ENCODE measurements around the gene CAPS. TPM values are rescaled to one million over a fixed set of nuclear protein-coding genes. Genes with fewer than 3 reads are reported as not detected.
A peak's percentile ranks its signal among the peaks of the same experiment; 100 is the strongest.
"Not testable (repeated sequence)": the region's sequence is repeated elsewhere in the genome, so short reads cannot be mapped to it uniquely, and the experiment has no call there.

The CAPS gene
- total and polyA plus RNA-seq, 7 donors = 3.6 to 18.6 (median 8.4) TPM

DNA sequence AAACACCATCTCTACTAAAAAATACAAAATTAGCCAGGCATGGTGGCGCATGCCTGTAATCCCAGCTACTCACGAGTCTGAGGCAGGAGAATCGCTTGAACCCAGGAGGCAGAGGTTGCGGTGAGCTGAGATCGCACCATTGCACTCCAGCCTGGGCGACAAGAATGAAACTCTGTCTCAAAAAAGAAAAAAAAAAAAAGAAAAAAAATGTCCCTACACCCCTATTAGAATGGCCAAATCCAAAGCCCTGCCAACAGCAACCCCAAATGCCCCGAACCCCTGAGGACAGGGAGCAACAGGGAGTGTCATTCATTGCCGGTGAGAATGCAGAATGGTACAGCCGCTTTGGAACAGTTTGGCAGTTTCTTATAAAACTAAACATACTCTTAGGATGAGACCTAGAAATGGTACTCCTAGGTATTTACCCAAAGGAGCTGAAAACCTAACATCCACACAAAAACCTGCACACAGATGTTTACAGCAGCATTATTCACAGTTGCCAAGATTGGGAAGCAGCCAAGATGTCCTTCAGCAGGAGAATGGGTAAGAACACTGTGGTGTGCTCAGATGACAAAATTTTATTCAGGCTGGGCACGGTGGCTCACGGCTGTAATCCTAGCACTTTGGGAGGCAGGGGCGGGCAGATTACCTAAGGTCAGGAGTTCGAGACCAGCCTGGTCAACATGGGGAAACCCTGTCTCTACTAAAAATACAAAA, 30.7 kb upstream of the CAPS start:
- H3K9me3 ChIP-seq; H3K27me3 ChIP-seq; H3K36me3 ChIP-seq; intact Hi-C loops (cut with DNase I); H3K4me3 ChIP-seq; DNase-seq: not testable (repeated sequence)
- Histone ChIP-seq H3K4me1 (peaks cover 0 to 54% (median 37%) of the 10 kb centered on the region in 4 donors), H3K27ac (peak overlapping the region; percentile 56 to 94 (median 84))
- peak in 1 of 4 donors; percentile 1 for TF ChIP-seq POLR2AphosphoS5 (IDR thresholded peaks at IDR 0.05)
- WGBS, 2 donors = 61 to 80% methylated on average over 13 of the region's 13 CpGs

- peak overlapping the region in 3 of 4 donors; percentile 79 to 94 (median 88) for H3K27ac ChIP-seq
- DNase-seq; intact Hi-C loops (cut with DNase I); H3K9me3 ChIP-seq; H3K27me3 ChIP-seq; H3K4me3 ChIP-seq; H3K36me3 ChIP-seq: not testable (repeated sequence)
- peaks cover 0 to 49% (median 33%) of the 10 kb centered on the region in 4 donors for H3K4me1 ChIP-seq
- WGBS, 2 donors = 82 to 86% methylated on average over 11 of the region's 11 CpGs
Observed at GRCh38 chr19:5884065-5884811, 29.8 kb upstream of the CAPS start.

GRCh38 chr19:5889288-5889971, 24.6 kb upstream of the CAPS start:
- peak overlapping the region; percentile 63 to 87 (median 78) for H3K27ac ChIP-seq
- intact Hi-C loops (cut with DNase I) = no loop called here
- 47 to 61% methylated on average over 17 of the region's 17 CpGs for WGBS, 2 donors
- H3K4me3 ChIP-seq = no peak overlapping the region
- peaks cover 0 to 5% (median 0%) of the 10 kb centered on the region in 4 donors for H3K36me3 ChIP-seq
- H3K9me3 ChIP-seq = no peaks in the 10 kb centered on the region
- no peaks in the 10 kb centered on the region for H3K27me3 ChIP-seq
- TF ChIP-seq, protein P1, sequence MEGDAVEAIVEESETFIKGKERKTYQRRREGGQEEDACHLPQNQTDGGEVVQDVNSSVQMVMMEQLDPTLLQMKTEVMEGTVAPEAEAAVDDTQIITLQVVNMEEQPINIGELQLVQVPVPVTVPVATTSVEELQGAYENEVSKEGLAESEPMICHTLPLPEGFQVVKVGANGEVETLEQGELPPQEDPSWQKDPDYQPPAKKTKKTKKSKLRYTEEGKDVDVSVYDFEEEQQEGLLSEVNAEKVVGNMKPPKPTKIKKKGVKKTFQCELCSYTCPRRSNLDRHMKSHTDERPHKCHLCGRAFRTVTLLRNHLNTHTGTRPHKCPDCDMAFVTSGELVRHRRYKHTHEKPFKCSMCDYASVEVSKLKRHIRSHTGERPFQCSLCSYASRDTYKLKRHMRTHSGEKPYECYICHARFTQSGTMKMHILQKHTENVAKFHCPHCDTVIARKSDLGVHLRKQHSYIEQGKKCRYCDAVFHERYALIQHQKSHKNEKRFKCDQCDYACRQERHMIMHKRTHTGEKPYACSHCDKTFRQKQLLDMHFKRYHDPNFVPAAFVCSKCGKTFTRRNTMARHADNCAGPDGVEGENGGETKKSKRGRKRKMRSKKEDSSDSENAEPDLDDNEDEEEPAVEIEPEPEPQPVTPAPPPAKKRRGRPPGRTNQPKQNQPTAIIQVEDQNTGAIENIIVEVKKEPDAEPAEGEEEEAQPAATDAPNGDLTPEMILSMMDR (IDR thresholded peaks at IDR 0.05) = peak in 1 of 4 experiments; percentile 12
- peak in 3 of 4 donors; percentile 54 to 77 (median 67) for TF ChIP-seq POLR2AphosphoS5 (IDR thresholded peaks at IDR 0.05)
- TF ChIP-seq POLR2A (IDR thresholded peaks at IDR 0.05) = no peak
- TF ChIP-seq EP300 (IDR thresholded peaks at IDR 0.05) = peak in 2 of 4 donors; percentile 64 to 72
- H3K4me1 ChIP-seq = peaks cover 0 to 40% (median 35%) of the 10 kb centered on the region in 4 donors
- no peak for DNase-seq

DNA sequence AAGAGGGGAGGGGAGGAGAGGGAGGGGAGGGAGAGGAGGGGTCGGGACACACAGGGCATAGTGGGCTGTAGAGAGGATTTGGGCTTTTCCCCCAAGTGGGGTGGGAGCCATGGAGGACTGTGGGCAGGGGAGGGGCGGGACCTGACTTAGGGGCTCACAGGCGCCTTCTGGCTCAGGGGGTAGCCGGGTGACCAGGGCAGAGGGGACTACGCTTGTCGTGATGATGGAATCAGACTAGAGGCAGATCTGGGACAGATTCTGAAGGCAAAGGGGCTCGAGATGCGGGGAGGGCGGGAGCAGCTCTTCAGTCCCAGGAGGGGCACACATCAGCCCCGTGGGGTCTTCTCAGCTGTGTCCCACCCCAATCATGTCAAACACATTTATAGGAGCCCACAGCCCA, 24.0 kb upstream of the CAPS start:
- Histone ChIP-seq H3K27me3 (no peaks in the 10 kb centered on the region), H3K9me3 (no peaks in the 10 kb centered on the region), H3K4me3 (no peak overlapping the region), H3K27ac (peak overlapping the region; percentile 63 to 87 (median 78)), H3K36me3 (peaks cover 0 to 12% (median under 1%) of the 10 kb centered on the region in 4 donors), H3K4me1 (peaks cover 0 to 38% (median 35%) of the 10 kb centered on the region in 4 donors)
- TF ChIP-seq, protein P1 (IDR thresholded peaks at IDR 0.05) = no peak
- TF ChIP-seq POLR2A (IDR thresholded peaks at IDR 0.05) (no peak), EP300 (IDR thresholded peaks at IDR 0.05) (no peak)
- 44 to 61% methylated on average over 10 of the region's 10 CpGs for WGBS, 2 donors
- DNase-seq = no peak
- intact Hi-C loops (cut with DNase I) = loop anchor here (2.0 kb wide), 1 partner anchor 61 kb away; no protein-coding TSS in a partner anchor

- intact Hi-C loops (cut with DNase I) = loop anchor here (2.0 kb wide), 1 partner anchor 63 kb away; no protein-coding TSS in a partner anchor
- DNase-seq = no peak
- H3K27me3 ChIP-seq = no peaks in the 10 kb centered on the region
- peak overlapping the region in 2 of 4 donors; percentile 83 to 87 for H3K27ac ChIP-seq
- peaks cover 0 to 38% (median 35%) of the 10 kb centered on the region in 4 donors for H3K4me1 ChIP-seq
- H3K4me3 ChIP-seq = no peak overlapping the region
- 44 to 67% methylated on average over 4 of the region's 4 CpGs for WGBS, 2 donors
- TF ChIP-seq, protein P1 (IDR thresholded peaks at IDR 0.05) = no peak
- peak in 1 of 4 donors; percentile 33 for TF ChIP-seq POLR2AphosphoS5 (IDR thresholded peaks at IDR 0.05)
- H3K36me3 ChIP-seq = peaks cover 6 to 26% (median 10%) of the 10 kb centered on the region in 4 donors
- no peaks in the 10 kb centered on the region for H3K9me3 ChIP-seq
Observed at GRCh38 chr19:5891572-5891937, 22.5 kb upstream of the CAPS start.
